DOHH2 (cell line): ENCODE measurements around the gene RGR.

ENCODE experiments used
- H3F3A ChIP-seq: fragments of 200-600 bp; sonication (generic), shearing (Covaris generic); 2 replicates; pipeline ENCODE4 v1.6.0; 2016; ENCODE audit warnings: antibody characterized with exemption, mild to moderate bottlenecking; ENCODE audit not compliant: control insufficient read depth, insufficient read depth
- H3K27ac ChIP-seq: fragments of 200-600 bp; sonication (generic); 2 replicates; pipeline ENCODE4 v1.5.1; 2014; ENCODE audit warnings: low read depth, mild to moderate bottlenecking, low read length, moderate library complexity
- H3K27me3 ChIP-seq: fragments of 200-600 bp; sonication (generic); 2 replicates; pipeline ENCODE4 v1.6.1; 2014; ENCODE audit warnings: mild to moderate bottlenecking, low read length, mixed read lengths; ENCODE audit not compliant: control insufficient read depth
- H3K36me3 ChIP-seq: fragments of 200-600 bp; sonication (generic); 2 replicates; pipeline ENCODE4 v1.6.1; 2014; ENCODE audit warnings: mild to moderate bottlenecking, low read length, moderate library complexity, mixed read lengths; ENCODE audit not compliant: control insufficient read depth
- H3K4me1 ChIP-seq: fragments of 200-600 bp; sonication (generic); 2 replicates; pipeline ENCODE4 v1.6.1; 2014; ENCODE audit warnings: mild to moderate bottlenecking, low read length, mixed read lengths; ENCODE audit not compliant: control insufficient read depth
- H3K4me2 ChIP-seq: fragments of 200-600 bp; sonication (generic); 2 replicates; pipeline ENCODE4 v1.6.0; 2014; ENCODE audit warnings: mild to moderate bottlenecking, low read length, moderate library complexity
- H3K4me3 ChIP-seq: fragments of 200-600 bp; sonication (generic); 2 replicates; pipeline ENCODE4 v1.5.1; 2014; ENCODE audit warnings: mild to moderate bottlenecking, low read length, mixed read lengths
- H3K79me2 ChIP-seq: fragments of 200-600 bp; sonication (generic); 2 replicates; pipeline ENCODE4 v1.6.1; 2014; ENCODE audit warnings: mild to moderate bottlenecking, low read length, mixed read lengths; ENCODE audit not compliant: control insufficient read depth
- H3K9me2 ChIP-seq: fragments of 200-600 bp; sonication (generic); replicated peaks from 2 replicates; pipeline ENCODE4 v1.6.1; 2014; ENCODE audit warnings: mild to moderate bottlenecking, low read length, mixed read lengths; ENCODE audit not compliant: control insufficient read depth
- H3K9me3 ChIP-seq: fragments of 200-600 bp; sonication (generic); 2 replicates; pipeline ENCODE4 v1.6.1; 2014; ENCODE audit warnings: antibody characterized with exemption, low read length, mixed read lengths; ENCODE audit not compliant: control insufficient read depth, insufficient read depth
- H4K20me1 ChIP-seq: fragments of 200-600 bp; sonication (generic); 2 replicates; pipeline ENCODE4 v1.6.0; 2014; ENCODE audit warnings: low read depth, mild to moderate bottlenecking, antibody characterized with exemption, low read length, moderate library complexity; ENCODE audit not compliant: control insufficient read depth, insufficient read depth
- CTCF ChIP-seq: fragments of 200-600 bp; sonication (generic); IDR thresholded peaks from one replicate; pipeline ENCODE4 v1.5.1; 2014; ENCODE audit warnings: antibody characterized with exemption, mild to moderate bottlenecking, low read depth, low read length; ENCODE audit not compliant: poor library complexity, severe bottlenecking
- EZH2phosphoT487 ChIP-seq: fragments of 200-600 bp; sonication (generic); IDR thresholded peaks from 2 replicates; pipeline ENCODE4 v1.6.1; 2017; ENCODE audit warnings: borderline replicate concordance, mild to moderate bottlenecking, antibody characterized with exemption, low read length, moderate library complexity, mixed read lengths

Gene RGR

GRCh38 chr10:84298057-84298456 lies 53.2 kb downstream of the RGR start:
- Histone ChIP-seq H3F3A (no peaks in the 10 kb centered on the region), H3K9me3 (no peaks in the 10 kb centered on the region)

GRCh38 chr10:84302223-84302622 lies 57.4 kb downstream of the RGR start:
- peaks cover 8% of the 10 kb centered on the region; the same call in 1 of the 2 replicates for H3K27me3 ChIP-seq
- H3K4me3 ChIP-seq: no peak overlapping the region
- H3K4me1 ChIP-seq: no peaks in the 10 kb centered on the region
- no peaks in the 10 kb centered on the region for H3F3A ChIP-seq
- H3K36me3 ChIP-seq: no peaks in the 10 kb centered on the region
- H3K79me2 ChIP-seq: no peaks in the 10 kb centered on the region
- no peak overlapping the region for H3K27ac ChIP-seq
- no peaks in the 10 kb centered on the region for H3K9me2 ChIP-seq
- TF ChIP-seq EZH2phosphoT487 (no peak), CTCF (no peak)
- no peak overlapping the region for H3K4me2 ChIP-seq
- H3K9me3 ChIP-seq: no peaks in the 10 kb centered on the region
- no peaks in the 10 kb centered on the region for H4K20me1 ChIP-seq

More at GRCh38 chr10:84298057-84298456, 53.2 kb downstream of the RGR start:
- no peak overlapping the region for H3K4me2 ChIP-seq
- H4K20me1 ChIP-seq: no peaks in the 10 kb centered on the region
- H3K4me3 ChIP-seq: no peak overlapping the region
- H3K9me2 ChIP-seq: no peaks in the 10 kb centered on the region
- no peaks in the 10 kb centered on the region for H3K27me3 ChIP-seq
- no peaks in the 10 kb centered on the region for H3K4me1 ChIP-seq
- no peaks in the 10 kb centered on the region for H3K36me3 ChIP-seq
- TF ChIP-seq CTCF: no peak
- no peak for TF ChIP-seq EZH2phosphoT487
- H3K79me2 ChIP-seq: no peaks in the 10 kb centered on the region
- no peak overlapping the region for H3K27ac ChIP-seq

GRCh38 chr10:84306751-84307384 lies 62.0 kb downstream of the RGR start:
- Histone ChIP-seq H3K4me2 (no peak overlapping the region), H3K4me3 (no peak overlapping the region), H3K4me1 (no peaks in the 10 kb centered on the region), H3K36me3 (no peaks in the 10 kb centered on the region), H3K27me3 (peaks cover 22% of the 10 kb centered on the region), H3K79me2 (no peaks in the 10 kb centered on the region), H3K27ac (no peak overlapping the region), H4K20me1 (no peaks in the 10 kb centered on the region), H3K9me3 (no peaks in the 10 kb centered on the region), H3F3A (no peaks in the 10 kb centered on the region), H3K9me2 (no peaks in the 10 kb centered on the region)
- no peak for TF ChIP-seq CTCF
- TF ChIP-seq EZH2phosphoT487: no peak
